Brain microvascular endothelial cell (primary cell): ENCODE results near the gene TFIP11.

Experiments used
- DNase-seq: peaks from one replicate; pipeline ENCODE4 v3.0.0-alpha.2; 2020
- H3K27ac ChIP-seq: fragments of 250-450 bp; sonication (Bioruptor Pico); 2 replicates; pipeline ENCODE4 v1.5.1; 2020; ENCODE audit warnings: mild to moderate bottlenecking, moderate library complexity
- H3K27me3 ChIP-seq: fragments of 250-450 bp; sonication (Bioruptor Pico); replicated peaks from 2 replicates; pipeline ENCODE4 v1.5.1; 2020; ENCODE audit warnings: mild to moderate bottlenecking
- H3K36me3 ChIP-seq: fragments of 250-450 bp; sonication (Bioruptor Pico); replicated peaks from 2 replicates; pipeline ENCODE4 v1.5.1; 2020; ENCODE audit warnings: mild to moderate bottlenecking
- H3K4me3 ChIP-seq: 2 replicates; pipeline ENCODE4 v1.5.1; 2011; ENCODE audit warnings: low read depth, mild to moderate bottlenecking, control low read depth, low read length, moderate library complexity
- in situ Hi-C: cut with HindIII; loops from 2 replicates; pipeline ENCODE4 v1.10.0; 2017; ENCODE audit warnings: low sequenced_read_pairs, low pct_ligation_motif_present
- TF ChIP-seq, protein P1 (sequence below): IDR thresholded peaks from 2 replicates; pipeline ENCODE4 v1.5.1; 2011; ENCODE audit warnings: low read depth, mild to moderate bottlenecking, moderate library complexity, low read length, control low read depth, inconsistent platforms; ENCODE audit errors: missing control alignments

The TFIP11 gene

DNA sequence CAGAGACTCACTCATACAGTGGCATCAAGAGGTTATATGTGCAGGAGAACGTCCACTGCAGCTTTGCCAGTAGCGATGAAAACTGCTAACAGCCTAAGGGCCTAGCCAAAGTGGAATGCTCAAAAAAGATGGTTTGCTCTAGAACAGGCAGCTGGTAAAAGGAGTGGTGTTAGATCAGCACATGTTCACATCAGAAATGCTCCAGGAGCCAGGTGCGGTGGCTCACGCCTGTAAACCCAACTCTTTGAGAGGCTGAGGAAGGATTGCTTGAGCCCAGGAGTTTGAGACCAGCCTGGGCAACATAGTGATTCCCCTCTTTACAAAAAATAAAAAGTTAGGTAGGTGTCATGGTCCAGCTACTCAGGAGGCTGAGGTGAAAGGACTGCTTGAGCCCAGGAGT is 10.3 kb upstream of the TFIP11 start:
- DNase-seq = no peak
- Histone ChIP-seq H3K36me3 (peaks cover 22% of the 10 kb centered on the region), H3K4me3 (no peak overlapping the region), H3K27me3 (no peaks in the 10 kb centered on the region), H3K27ac (no peak overlapping the region)
- in situ Hi-C loops = no loop called here
- TF ChIP-seq, protein P1, sequence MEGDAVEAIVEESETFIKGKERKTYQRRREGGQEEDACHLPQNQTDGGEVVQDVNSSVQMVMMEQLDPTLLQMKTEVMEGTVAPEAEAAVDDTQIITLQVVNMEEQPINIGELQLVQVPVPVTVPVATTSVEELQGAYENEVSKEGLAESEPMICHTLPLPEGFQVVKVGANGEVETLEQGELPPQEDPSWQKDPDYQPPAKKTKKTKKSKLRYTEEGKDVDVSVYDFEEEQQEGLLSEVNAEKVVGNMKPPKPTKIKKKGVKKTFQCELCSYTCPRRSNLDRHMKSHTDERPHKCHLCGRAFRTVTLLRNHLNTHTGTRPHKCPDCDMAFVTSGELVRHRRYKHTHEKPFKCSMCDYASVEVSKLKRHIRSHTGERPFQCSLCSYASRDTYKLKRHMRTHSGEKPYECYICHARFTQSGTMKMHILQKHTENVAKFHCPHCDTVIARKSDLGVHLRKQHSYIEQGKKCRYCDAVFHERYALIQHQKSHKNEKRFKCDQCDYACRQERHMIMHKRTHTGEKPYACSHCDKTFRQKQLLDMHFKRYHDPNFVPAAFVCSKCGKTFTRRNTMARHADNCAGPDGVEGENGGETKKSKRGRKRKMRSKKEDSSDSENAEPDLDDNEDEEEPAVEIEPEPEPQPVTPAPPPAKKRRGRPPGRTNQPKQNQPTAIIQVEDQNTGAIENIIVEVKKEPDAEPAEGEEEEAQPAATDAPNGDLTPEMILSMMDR = no peak

- Histone ChIP-seq H3K4me3 (no peak overlapping the region), H3K27ac (no peak overlapping the region), H3K27me3 (no peaks in the 10 kb centered on the region), H3K36me3 (peaks cover 17% of the 10 kb centered on the region)
- DNase-seq = no peak
- TF ChIP-seq, protein P1 = no peak
- in situ Hi-C loops = no loop called here
Observed at GRCh38 chr22:26522012-26522411, 9.7 kb upstream of the TFIP11 start.

- TF ChIP-seq, protein P1 = no peak
- in situ Hi-C loops = no loop called here
- no peak overlapping the region for H3K4me3 ChIP-seq
- no peaks in the 10 kb centered on the region for H3K27me3 ChIP-seq
- H3K27ac ChIP-seq = no peak overlapping the region
- H3K36me3 ChIP-seq = no peaks in the 10 kb centered on the region
- DNase-seq = no peak
Observed at GRCh38 chr22:26517429-26517828, 5.2 kb upstream of the TFIP11 start.

GRCh38 chr22:26516503-26516902 is 4.2 kb upstream of the TFIP11 start:
- Histone ChIP-seq H3K4me3 (no peak overlapping the region), H3K27ac (no peak overlapping the region), H3K27me3 (no peaks in the 10 kb centered on the region), H3K36me3 (no peaks in the 10 kb centered on the region)
- in situ Hi-C loops = no loop called here
- no peak for DNase-seq
- TF ChIP-seq, protein P1 = no peak

GRCh38 chr22:26515931-26516330 is 3.7 kb upstream of the TFIP11 start:
- TF ChIP-seq, protein P1 = no peak
- DNase-seq = no peak
- Histone ChIP-seq H3K4me3 (no peak overlapping the region), H3K27me3 (no peaks in the 10 kb centered on the region), H3K36me3 (no peaks in the 10 kb centered on the region), H3K27ac (no peak overlapping the region)
- in situ Hi-C loops = no loop called here

GRCh38 chr22:26514419-26515161 is 2.3 kb upstream of the TFIP11 start:
- in situ Hi-C loops = no loop called here
- TF ChIP-seq, protein P1 = no peak
- Histone ChIP-seq H3K27ac (no peak overlapping the region), H3K4me3 (no peak overlapping the region), H3K36me3 (peaks cover 5% of the 10 kb centered on the region), H3K27me3 (no peaks in the 10 kb centered on the region)
- DNase-seq = no peak
